ENCODE measurements around the gene PDLIM5. TPM values are rescaled to one million over a fixed set of nuclear protein-coding genes. Genes with fewer than 3 reads are reported as not detected.

The PDLIM5 gene
- polyA plus RNA-seq, 3 donors, result 37.8 to 63.6 (median 50.9) TPM

- no peak for DNase-seq
Measured at GRCh38 chr4:94525993-94526728, 74.4 kb downstream of the PDLIM5 start.

DNA sequence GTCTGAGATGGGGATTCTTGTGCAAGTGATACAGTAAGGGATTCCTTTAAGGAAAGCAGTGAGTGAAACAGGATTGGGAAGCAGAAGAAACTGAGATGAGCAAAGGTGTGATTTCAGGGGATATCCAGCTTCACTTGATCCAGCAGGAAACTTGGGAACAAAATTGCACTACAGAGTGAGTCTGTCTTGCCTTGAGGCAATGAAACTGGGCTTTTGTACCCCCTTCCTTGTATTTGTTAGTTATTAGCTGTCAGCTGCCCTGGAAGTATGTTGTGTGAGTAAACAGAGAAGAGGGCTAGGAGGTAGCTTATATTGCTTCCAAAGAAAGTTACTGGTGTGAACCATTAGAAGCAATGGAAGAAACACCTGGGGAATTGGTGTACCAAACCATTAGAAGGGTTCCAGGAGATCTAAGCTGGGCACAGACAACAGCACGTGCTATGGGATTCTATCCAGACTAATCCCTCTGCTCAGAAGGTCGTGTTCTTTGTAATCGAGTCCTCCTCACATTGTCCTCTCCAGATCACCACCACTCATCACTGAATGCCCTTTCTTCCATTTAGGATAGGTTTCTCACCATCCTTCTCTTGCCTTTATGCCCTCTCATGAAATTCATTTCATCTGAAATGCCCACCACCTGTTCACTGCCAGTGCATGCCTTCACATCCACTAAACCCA, 76.0 kb downstream of the PDLIM5 start:
- DNase-seq, result no peak

DNA sequence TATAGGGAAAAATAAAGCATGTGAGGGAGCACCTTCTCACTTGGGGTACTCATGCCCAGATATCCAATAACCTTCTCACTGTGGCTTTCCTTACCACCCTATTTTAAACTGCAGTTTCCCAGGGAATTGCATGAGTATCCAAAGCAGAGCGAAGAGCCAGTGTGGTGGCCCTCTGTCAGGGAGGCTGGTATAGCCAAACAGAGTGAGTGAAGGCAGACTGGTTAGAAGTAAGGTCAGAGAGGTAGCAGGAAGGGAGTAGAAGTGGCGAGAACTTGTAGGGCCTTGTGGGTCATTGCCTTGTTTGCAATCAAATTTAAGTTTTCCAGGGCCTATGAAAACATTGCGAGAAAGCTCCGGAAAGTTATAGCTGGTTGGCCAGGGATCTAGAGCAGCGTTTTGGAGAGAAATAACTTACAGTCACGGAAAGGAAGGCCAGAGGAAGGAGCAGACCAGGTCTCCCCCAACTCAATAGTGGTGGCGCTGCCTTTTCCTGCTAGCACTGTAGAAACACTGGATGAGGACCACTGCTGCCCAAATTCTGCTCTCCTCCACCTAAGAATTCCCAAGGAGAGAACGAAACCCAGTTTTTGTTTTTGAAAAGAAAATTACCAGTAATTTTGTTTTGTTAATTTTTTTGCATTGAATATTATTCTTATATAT, 77.2 kb downstream of the PDLIM5 start:
- DNase-seq, result no peak

DNA sequence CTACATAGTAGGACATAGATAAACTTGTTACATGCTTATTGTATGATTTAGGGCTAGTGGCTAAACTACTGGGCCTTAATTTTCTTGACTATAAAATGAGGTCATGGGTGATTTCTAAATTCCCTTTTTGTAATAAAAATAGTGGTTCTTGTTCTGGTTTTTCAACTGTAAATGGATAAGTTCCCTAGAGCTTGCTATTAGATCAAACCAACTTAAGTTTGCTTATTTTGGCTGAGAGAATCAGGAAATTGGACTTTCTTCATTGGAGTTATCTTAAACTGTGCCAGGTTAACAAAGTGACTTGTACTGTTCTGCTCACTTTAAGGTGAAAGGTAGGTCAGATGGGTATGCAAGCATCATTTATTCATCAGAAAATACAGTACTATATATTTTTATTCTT, 78.3 kb downstream of the PDLIM5 start:
- no peak for DNase-seq

- no peak for DNase-seq
Measured at GRCh38 chr4:94531991-94532789, 80.4 kb downstream of the PDLIM5 start.

- no peak for DNase-seq
Measured at GRCh38 chr4:94533405-94534223, 81.9 kb downstream of the PDLIM5 start.

- no peak for DNase-seq
Measured at GRCh38 chr4:94534401-94535312, 82.9 kb downstream of the PDLIM5 start.

DNA sequence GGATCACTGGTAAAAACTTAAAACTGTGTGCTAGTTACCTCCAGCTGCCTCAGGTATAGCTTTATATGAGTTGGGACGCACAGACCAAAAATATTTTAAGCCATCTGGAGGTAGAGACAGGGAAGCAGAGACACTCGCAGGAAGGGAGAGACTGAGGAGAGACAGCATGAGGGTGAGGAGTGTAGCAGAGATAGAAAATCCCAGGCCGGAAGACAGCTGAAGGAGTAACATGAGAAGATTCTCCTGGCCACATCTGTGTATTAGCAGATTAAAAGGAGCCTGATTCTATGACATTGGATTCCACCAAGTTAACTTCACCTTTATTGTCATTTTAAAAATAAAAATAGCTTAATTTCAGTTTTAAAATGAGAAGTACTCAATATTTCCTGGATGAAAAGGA, 84.3 kb downstream of the PDLIM5 start:
- DNase-seq, result no peak

- no peak for DNase-seq
Measured at GRCh38 chr4:94536649-94537469, 85.1 kb downstream of the PDLIM5 start.

DNA sequence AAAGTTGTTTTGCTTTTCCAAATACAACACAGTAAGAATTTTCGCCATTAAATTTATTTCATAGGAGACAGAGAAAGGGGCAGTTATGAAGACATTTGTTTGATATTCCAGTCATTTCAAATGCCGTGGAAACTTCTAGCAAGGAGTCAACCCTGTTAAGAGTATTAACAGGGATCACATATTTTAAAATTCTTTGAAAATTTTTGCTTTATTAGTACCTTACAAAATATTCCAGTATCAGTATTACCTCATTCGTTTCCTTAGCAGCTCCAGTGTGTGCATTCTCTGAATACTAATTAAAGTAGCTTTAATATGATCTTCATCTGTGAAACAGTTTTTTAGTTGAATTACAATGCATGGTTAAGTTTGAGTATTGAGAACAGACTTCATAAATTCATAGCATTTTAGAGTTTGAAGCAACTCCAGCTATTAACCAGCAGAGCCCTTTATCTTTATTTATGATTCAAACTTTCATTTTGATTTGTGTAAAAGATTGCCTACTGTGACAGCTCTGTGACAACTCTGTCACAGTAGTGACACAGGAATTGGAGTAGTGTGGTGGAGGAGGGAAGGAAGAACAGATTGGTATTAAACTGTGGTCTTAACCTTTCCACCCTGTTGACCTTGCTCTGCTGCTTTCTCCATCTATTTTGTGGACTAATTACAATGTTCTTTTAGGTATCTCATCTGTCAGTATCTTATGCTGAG, 86.3 kb downstream of the PDLIM5 start:
- no peak for DNase-seq

- no peak for DNase-seq
Measured at GRCh38 chr4:94540476-94540875, 88.7 kb downstream of the PDLIM5 start.

DNA sequence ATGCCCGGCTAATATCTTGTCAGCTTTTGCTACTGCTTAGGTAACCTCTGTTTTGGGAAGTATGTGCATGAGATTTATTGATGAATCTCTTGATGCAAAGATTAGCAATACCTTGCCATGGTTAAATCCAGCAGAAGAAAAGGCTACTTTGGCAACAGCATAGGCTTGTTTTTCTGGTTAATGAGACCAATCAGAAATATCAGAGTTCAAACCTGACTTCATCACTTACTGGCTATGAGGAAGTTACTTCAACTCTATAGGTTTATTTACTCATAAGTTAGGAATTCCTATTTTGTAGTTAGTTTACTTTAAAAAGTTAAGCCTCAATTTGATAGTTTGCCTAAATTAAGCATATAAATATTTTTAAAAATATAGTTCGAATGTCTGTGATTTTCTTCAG, 93.1 kb downstream of the PDLIM5 start:
- no peak for DNase-seq

DNA sequence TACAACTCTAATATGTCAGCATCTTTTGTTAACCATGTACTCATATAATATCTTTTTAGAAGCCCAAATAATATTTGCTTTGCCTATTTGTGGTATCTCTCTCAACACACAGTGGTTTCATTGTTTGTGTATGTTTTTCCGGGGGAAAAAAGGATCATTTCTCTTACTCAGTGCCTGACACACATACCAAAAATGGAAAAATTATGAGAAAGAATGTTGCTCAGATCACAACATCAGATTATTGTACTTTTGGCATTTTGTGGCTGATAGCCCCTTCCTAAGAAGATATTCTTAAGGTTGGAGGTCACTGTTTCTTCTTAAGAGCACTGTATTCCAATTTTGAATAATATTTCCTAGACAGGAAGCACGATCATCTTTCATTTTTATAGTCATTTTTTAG, 93.6 kb downstream of the PDLIM5 start:
- no peak for DNase-seq

DNA sequence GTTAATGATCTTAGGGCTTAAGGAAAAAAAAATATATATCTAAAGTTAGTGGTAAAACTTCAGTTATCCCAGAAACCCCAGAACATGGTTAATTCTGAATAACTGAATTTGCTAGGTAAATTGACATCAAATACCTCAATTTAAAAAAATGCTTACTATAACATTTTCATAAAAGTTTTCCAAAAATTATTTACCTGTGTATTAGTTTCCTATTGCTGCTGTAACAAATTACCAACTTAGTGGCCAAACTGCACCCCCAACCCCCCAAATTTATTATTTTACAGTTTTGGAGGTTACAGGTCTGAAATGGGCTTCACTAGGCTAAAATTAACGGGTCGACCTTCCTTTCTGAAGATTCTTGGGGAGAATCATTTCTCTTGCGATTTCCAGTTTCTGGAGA, 95.2 kb downstream of the PDLIM5 start:
- DNase-seq, result no peak

DNA sequence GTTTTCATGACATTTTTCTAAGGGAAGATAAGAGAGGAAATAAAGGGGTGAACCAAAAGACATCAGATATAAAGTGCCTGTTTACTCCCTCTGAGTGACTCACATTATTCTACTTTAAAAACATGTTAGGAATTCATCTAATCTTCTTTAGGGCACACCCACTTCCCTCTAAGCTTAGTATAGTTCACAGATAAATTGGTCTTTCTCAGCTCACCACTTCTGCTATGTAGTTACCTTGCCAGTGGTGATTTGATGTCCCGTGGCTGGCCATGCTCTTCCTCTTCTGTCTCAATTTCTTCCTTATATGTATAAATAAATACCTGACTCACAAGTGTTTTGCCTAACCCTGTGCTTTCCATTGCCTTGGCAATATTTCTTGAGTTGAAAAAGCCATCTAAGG, 96.8 kb downstream of the PDLIM5 start:
- no peak for DNase-seq

DNA sequence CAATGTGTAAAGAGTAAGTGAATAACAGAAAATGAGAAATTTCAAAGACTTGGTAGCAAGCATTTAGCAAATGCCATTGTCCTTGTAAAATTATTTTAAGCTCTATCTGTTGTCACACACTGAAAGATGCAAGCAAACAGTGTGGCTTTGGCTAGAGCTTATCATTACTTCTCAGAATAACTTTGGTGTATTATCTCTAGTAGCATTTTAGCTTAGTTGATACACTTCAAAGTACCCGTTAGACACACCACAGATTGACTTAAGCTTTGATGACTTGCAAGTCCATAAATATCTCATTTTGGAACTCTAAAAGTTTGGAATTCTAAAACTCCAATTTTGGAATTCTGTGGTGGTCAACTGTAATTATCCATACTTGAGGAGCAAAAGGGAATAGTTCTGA, 98.6 kb downstream of the PDLIM5 start:
- no peak for DNase-seq

DNA sequence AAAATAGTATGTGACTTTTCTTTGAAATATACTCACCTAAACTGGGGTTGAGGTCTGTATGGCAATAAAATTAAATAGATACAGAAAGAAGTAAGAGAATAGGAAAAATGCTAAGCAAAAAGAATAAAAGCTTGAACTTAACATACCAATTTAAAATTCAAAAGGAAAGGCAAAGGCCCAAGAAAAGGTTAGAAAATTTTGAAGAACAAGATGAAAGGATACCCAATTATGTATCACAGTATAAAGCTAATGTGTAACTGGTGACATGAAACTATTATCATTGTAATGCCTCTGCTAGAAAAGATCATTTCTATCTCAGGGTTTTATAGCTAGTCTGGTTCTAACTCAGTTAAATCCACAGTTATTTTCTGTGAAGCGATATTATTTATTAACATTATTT, 99.1 kb downstream of the PDLIM5 start:
- no peak for DNase-seq

DNA sequence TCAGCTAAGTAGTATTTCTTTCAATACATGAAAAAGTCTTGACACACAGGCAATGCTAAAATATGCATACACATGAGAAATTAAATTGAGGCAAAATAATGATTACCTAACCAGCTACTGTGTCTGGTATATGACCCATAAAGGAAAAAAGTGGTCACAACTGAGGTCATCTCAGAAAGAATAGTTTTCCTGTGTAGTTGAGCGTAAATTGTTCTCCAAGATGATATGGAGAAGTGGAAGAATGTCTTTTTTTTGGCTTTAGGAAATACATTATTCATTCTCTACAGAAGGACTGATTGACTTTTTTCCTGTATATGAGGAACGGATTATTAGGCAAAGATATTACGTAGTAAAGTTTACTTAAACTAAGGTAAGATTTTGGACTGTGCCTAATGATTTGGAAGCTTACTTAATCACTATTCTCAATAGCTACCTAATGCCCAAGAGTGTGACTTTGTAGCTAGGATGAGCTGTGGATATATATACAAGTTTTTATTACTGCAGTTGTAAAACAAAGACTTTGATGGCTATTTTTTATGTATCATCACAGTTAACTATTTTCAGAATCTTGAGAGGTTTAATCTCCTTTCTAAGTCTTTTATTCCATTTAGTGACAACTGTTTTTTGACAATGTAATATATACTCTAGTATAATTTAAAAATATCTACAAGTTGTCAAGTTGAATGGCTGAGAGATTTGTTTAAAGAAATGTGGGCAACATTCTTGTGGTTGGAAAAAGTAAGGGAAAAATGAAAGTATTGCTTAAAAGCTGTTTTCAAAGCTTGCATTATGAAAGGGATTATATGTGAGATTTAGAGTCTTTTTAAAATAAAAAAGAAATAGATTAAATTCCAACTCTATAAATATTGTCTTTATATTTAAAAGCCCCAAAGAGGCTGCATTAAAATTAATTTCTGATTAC, 100.2 kb downstream of the PDLIM5 start:
- no peak for DNase-seq
